GM12892 (cell line): Measurements from ENCODE around the gene TBL2.
"Not testable (repeated sequence)": the region's sequence is repeated elsewhere in the genome, so short reads cannot be mapped to it uniquely, and the experiment has no call there.

Experiments used
- DNase-seq: peaks from one replicate; pipeline ENCODE4 v3.0.0; 2011; ENCODE audit not compliant: insufficient read length
- FAIRE-seq: peaks from 2 replicates; lab custom pipeline; 2011; peaks lifted over from hg19 to GRCh38; lab: Jason Lieb, UNC
- POLR2A ChIP-seq: IDR thresholded peaks from 2 replicates; pipeline ENCODE4 v1.6.1; 2011; ENCODE audit warnings: low read depth, low read length, control low read depth
- POLR2AphosphoS5 ChIP-seq: IDR thresholded peaks from 2 replicates; pipeline ENCODE4 v1.6.1; 2011; ENCODE audit warnings: low read depth, low read length, control low read depth
- TAF1 ChIP-seq: IDR thresholded peaks from 2 replicates; pipeline ENCODE4 v1.6.1; 2011; ENCODE audit warnings: low read depth, mild to moderate bottlenecking, control low read depth, low read length, borderline replicate concordance

TBL2 gene

GRCh38 chr7:73536479-73536878 is 41.9 kb downstream of the TBL2 start:
- no peak for FAIRE-seq
- TF ChIP-seq POLR2AphosphoS5 (no peak), POLR2A (no peak), TAF1 (no peak)
- DNase-seq: no peak

GRCh38 chr7:73535918-73536317 is 42.5 kb downstream of the TBL2 start:
- FAIRE-seq, DNase-seq: not testable (repeated sequence)

GRCh38 chr7:73533742-73534141 is 44.6 kb downstream of the TBL2 start:
- FAIRE-seq (peak; percentile 89), DNase-seq (no peak)
- TF ChIP-seq TAF1: no peak
- no peak for TF ChIP-seq POLR2A
- TF ChIP-seq POLR2AphosphoS5: no peak

- FAIRE-seq (no peak), DNase-seq (no peak)
- TF ChIP-seq TAF1: no peak
- TF ChIP-seq POLR2AphosphoS5: no peak
- no peak for TF ChIP-seq POLR2A
Observed at GRCh38 chr7:73532224-73532623, 46.2 kb downstream of the TBL2 start.

GRCh38 chr7:73530800-73531199 is 47.6 kb downstream of the TBL2 start:
- FAIRE-seq (no peak), DNase-seq (no peak)
- TF ChIP-seq POLR2AphosphoS5: no peak
- no peak for TF ChIP-seq POLR2A
- no peak for TF ChIP-seq TAF1

- no peak for DNase-seq
- TF ChIP-seq TAF1 (no peak), POLR2A (no peak), POLR2AphosphoS5 (no peak)
- FAIRE-seq: peak; percentile 82
Observed at GRCh38 chr7:73526896-73527821, 51.2 kb downstream of the TBL2 start.

- not testable (repeated sequence) for DNase-seq, FAIRE-seq
Observed at GRCh38 chr7:73526158-73526494, 52.3 kb downstream of the TBL2 start.

- TF ChIP-seq POLR2AphosphoS5 (peak; percentile 52; the same call in 1 of the 2 replicates), POLR2A (peak; percentile 84), TAF1 (peak; percentile 83)
- DNase-seq (peak; percentile 95), FAIRE-seq (peak; percentile 94)
Observed at GRCh38 chr7:73522105-73522872, 56.1 kb downstream of the TBL2 start, which contains the start of gene BAZ1B. TSS of gene BAZ1B (minus strand) at chr7:73522293. CDS start at chr7:73521933, 360 bp downstream.

- FAIRE-seq (no peak), DNase-seq (peak; percentile 58)
- no peak for TF ChIP-seq POLR2AphosphoS5
- peak; percentile 50; the same call in 1 of the 2 replicates for TF ChIP-seq POLR2A
Observed at GRCh38 chr7:73521636-73522104, 56.7 kb downstream of the TBL2 start.

- FAIRE-seq: peak; percentile 17
- TF ChIP-seq POLR2A: no peak
- TF ChIP-seq POLR2AphosphoS5: no peak
- TF ChIP-seq TAF1: no peak
- DNase-seq: no peak
Observed at GRCh38 chr7:73520673-73521635, 57.4 kb downstream of the TBL2 start.

- TF ChIP-seq POLR2A (no peak), TAF1 (no peak), POLR2AphosphoS5 (no peak)
- FAIRE-seq: no peak
- DNase-seq: no peak
Observed at GRCh38 chr7:73519867-73520672, 58.3 kb downstream of the TBL2 start.
